Measurements from ENCODE around the gene ACOT13.

GRCh38 chr6:24664046-24664987 is 2.6 kb upstream of the ACOT13 start:
- TF ChIP-seq CTCF (conservative IDR thresholded peaks at IDR 0.05) (no peak), ZFX (IDR thresholded peaks at IDR 0.05) (no peak)

All from C4-2B (cell line).